K562 (cell line): ENCODE results near the gene KRTAP4-3.

Experiments
- PHB2 ChIP-seq: fragments of 450-650 bp; IDR thresholded peaks from 2 replicates; pipeline ENCODE4 v1.6.1; 2017; ENCODE audit warnings: low read depth
- POU5F1 ChIP-seq: fragments of 150-350 bp; IDR thresholded peaks from 2 replicates; pipeline ENCODE4 v1.6.1; 2014; ENCODE audit warnings: borderline replicate concordance, low read length, low read depth, mild to moderate bottlenecking; ENCODE audit not compliant: partially characterized antibody
- SREBF2 ChIP-seq: sonication (generic); formaldehyde crosslinking; IDR thresholded peaks from 2 replicates; pipeline ENCODE4 v1.4.0; 2020; ENCODE audit warnings: mild to moderate bottlenecking, missing genetic modification reagents
- TF ChIP-seq, protein P1 (sequence below): fragments of 200-800 bp; sonication (Bioruptor generic); IDR thresholded peaks from 2 replicates; pipeline ENCODE4 v1.6.1; 2017; ENCODE audit warnings: missing genetic modification characterization, missing compliant biosample characterization
- TF ChIP-seq, protein P2 (sequence below): sonication (generic); formaldehyde crosslinking; IDR thresholded peaks from 2 replicates; pipeline ENCODE4 v1.8.0; 2022; ENCODE audit warnings: missing genetic modification reagents, mild to moderate bottlenecking, borderline replicate concordance
- TF ChIP-seq, protein P3 (sequence below): fragments of 450-650 bp; formaldehyde crosslinking; IDR thresholded peaks from 2 replicates; pipeline ENCODE4 v1.4.0; 2022; ENCODE audit warnings: missing genetic modification characterization

DNA sequence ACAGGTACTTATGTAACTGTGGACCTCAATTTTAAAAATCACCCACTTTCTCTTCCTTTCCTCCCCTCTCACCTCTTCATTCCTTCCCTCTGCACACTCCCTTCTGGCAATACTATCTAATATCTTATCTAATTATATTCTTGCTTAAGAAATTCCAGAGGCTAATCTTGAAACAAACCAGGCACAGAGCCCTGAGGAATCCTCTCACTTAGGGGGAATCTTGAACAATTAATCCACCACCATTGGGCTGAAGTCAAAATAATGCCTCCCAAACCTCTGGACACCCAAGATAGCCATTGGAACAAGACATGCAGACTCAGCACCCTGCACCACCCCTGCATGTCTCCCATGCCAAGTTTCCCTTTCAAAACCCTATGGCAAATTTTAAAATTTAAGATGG lies 26.7 kb downstream of the KRTAP4-3 start:
- TF ChIP-seq, protein P1, sequence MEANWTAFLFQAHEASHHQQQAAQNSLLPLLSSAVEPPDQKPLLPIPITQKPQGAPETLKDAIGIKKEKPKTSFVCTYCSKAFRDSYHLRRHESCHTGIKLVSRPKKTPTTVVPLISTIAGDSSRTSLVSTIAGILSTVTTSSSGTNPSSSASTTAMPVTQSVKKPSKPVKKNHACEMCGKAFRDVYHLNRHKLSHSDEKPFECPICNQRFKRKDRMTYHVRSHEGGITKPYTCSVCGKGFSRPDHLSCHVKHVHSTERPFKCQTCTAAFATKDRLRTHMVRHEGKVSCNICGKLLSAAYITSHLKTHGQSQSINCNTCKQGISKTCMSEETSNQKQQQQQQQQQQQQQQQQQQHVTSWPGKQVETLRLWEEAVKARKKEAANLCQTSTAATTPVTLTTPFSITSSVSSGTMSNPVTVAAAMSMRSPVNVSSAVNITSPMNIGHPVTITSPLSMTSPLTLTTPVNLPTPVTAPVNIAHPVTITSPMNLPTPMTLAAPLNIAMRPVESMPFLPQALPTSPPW (CRISPR knock-in tag), result no peak
- TF ChIP-seq, protein P2, sequence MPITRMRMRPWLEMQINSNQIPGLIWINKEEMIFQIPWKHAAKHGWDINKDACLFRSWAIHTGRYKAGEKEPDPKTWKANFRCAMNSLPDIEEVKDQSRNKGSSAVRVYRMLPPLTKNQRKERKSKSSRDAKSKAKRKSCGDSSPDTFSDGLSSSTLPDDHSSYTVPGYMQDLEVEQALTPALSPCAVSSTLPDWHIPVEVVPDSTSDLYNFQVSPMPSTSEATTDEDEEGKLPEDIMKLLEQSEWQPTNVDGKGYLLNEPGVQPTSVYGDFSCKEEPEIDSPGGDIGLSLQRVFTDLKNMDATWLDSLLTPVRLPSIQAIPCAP, result no peak
- TF ChIP-seq POU5F1 (no peak), SREBF2 (no peak), PHB2 (no peak)
- TF ChIP-seq, protein P3, sequence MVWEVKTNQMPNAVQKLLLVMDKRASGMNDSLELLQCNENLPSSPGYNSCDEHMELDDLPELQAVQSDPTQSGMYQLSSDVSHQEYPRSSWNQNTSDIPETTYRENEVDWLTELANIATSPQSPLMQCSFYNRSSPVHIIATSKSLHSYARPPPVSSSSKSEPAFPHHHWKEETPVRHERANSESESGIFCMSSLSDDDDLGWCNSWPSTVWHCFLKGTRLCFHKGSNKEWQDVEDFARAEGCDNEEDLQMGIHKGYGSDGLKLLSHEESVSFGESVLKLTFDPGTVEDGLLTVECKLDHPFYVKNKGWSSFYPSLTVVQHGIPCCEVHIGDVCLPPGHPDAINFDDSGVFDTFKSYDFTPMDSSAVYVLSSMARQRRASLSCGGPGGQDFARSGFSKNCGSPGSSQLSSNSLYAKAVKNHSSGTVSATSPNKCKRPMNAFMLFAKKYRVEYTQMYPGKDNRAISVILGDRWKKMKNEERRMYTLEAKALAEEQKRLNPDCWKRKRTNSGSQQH (CRISPR knock-in tag), result no peak
